SK-N-SH (cell line): ENCODE measurements around the gene PDLIM5.

Experiments used
- EP300 ChIP-seq, 2 experiments: IDR thresholded peaks; 2 replicates each; pipeline versions ENCODE4 v1.4.0 to v1.6.1; 2012; ENCODE audit warnings: borderline replicate concordance in 1 of 2, low read depth in 1 of 2, low read length in 1 of 2
- EZH2phosphoT487 ChIP-seq: fragments of 200-600 bp; sonication (generic); IDR thresholded peaks from 2 replicates; pipeline ENCODE4 v1.6.1; 2017; ENCODE audit warnings: low read depth, mixed run types, mild to moderate bottlenecking, antibody characterized with exemption, moderate library complexity, borderline replicate concordance
- FOXJ3 ChIP-seq: sonication (generic); formaldehyde crosslinking; IDR thresholded peaks from 2 replicates; pipeline ENCODE4 v1.5.1; 2020; ENCODE audit warnings: mild to moderate bottlenecking, missing genetic modification reagents
- GABPA ChIP-seq: IDR thresholded peaks from 2 replicates; pipeline ENCODE4 v1.4.0; 2012; ENCODE audit warnings: low read depth, mild to moderate bottlenecking
- JUND ChIP-seq: IDR thresholded peaks from 2 replicates; pipeline ENCODE4 v1.4.0; 2012
- MXI1 ChIP-seq: IDR thresholded peaks from 2 replicates; pipeline ENCODE4 v1.6.1; 2012; ENCODE audit warnings: mild to moderate bottlenecking, low read depth, low read length, improper control_type of control experiment
- POLR2AphosphoS5 ChIP-seq: IDR thresholded peaks from 2 replicates; pipeline ENCODE4 v1.6.1; 2012; ENCODE audit warnings: low read depth, low read length
- TAF1 ChIP-seq: IDR thresholded peaks from 2 replicates; pipeline ENCODE4 v1.6.1; 2012; ENCODE audit warnings: low read depth, mild to moderate bottlenecking, low read length, moderate library complexity, borderline replicate concordance
- TF ChIP-seq, protein P1 (sequence below): IDR thresholded peaks from 2 replicates; pipeline ENCODE4 v1.6.1; 2012; ENCODE audit warnings: mild to moderate bottlenecking, low read depth, low read length, moderate library complexity
- TF ChIP-seq, protein P2 (sequence below): IDR thresholded peaks from 2 replicates; pipeline ENCODE4 v1.4.0; 2012; ENCODE audit warnings: low read depth
- TF ChIP-seq, protein P3 (sequence below): IDR thresholded peaks from 2 replicates; pipeline ENCODE4 v1.4.0; 2012; ENCODE audit warnings: low read depth, borderline replicate concordance
- TF ChIP-seq, protein P4 (sequence below): fragments of 200-600 bp; sonication (generic); IDR thresholded peaks from 2 replicates; pipeline ENCODE4 v1.6.1; 2017; ENCODE audit warnings: antibody characterized with exemption, mild to moderate bottlenecking, moderate library complexity
- TF ChIP-seq, protein P5 (sequence below): IDR thresholded peaks from 2 replicates; pipeline ENCODE4; 2012

DNA sequence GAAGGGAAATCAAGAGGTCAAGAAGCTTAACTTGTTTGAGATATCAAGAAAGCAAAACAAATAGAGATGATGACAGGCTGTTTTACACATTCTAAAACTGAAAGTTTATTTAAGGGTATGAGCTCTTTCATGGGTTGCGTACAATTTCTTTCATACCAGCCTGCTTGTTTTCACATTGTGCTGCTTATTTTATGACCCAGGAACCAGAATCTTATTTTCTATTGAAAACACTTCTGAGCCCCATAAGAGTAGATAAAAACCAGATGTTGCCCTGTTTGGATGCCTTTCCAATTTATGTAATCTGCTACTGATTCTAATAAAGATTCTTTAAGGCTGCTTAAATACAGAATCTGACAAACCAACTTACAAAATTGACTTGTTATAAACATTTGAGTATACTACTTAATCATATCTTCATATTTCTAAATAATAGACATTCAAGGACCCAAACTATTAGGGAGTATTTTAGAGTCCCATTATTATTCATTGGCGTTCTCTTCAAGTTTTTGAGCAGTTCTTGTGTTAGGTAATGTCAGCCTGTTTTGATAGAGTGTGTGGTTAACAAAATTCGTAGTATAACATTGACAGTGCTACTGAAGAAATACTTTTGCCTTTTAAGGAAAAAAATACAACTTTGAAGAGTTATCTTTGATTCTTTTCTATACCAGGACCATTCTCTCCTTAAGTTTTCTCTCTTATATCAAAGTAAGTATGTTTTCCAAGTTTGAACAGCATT is 74.4 kb downstream of the PDLIM5 start:
- TF ChIP-seq JUND: no peak
- TF ChIP-seq EZH2phosphoT487: no peak
- TF ChIP-seq, protein P1, sequence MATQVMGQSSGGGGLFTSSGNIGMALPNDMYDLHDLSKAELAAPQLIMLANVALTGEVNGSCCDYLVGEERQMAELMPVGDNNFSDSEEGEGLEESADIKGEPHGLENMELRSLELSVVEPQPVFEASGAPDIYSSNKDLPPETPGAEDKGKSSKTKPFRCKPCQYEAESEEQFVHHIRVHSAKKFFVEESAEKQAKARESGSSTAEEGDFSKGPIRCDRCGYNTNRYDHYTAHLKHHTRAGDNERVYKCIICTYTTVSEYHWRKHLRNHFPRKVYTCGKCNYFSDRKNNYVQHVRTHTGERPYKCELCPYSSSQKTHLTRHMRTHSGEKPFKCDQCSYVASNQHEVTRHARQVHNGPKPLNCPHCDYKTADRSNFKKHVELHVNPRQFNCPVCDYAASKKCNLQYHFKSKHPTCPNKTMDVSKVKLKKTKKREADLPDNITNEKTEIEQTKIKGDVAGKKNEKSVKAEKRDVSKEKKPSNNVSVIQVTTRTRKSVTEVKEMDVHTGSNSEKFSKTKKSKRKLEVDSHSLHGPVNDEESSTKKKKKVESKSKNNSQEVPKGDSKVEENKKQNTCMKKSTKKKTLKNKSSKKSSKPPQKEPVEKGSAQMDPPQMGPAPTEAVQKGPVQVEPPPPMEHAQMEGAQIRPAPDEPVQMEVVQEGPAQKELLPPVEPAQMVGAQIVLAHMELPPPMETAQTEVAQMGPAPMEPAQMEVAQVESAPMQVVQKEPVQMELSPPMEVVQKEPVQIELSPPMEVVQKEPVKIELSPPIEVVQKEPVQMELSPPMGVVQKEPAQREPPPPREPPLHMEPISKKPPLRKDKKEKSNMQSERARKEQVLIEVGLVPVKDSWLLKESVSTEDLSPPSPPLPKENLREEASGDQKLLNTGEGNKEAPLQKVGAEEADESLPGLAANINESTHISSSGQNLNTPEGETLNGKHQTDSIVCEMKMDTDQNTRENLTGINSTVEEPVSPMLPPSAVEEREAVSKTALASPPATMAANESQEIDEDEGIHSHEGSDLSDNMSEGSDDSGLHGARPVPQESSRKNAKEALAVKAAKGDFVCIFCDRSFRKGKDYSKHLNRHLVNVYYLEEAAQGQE: no peak
- TF ChIP-seq, protein P2, sequence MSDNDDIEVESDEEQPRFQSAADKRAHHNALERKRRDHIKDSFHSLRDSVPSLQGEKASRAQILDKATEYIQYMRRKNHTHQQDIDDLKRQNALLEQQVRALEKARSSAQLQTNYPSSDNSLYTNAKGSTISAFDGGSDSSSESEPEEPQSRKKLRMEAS: no peak
- TF ChIP-seq, protein P3, sequence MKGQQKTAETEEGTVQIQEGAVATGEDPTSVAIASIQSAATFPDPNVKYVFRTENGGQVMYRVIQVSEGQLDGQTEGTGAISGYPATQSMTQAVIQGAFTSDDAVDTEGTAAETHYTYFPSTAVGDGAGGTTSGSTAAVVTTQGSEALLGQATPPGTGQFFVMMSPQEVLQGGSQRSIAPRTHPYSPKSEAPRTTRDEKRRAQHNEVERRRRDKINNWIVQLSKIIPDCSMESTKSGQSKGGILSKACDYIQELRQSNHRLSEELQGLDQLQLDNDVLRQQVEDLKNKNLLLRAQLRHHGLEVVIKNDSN: no peak
- TF ChIP-seq, protein P4, sequence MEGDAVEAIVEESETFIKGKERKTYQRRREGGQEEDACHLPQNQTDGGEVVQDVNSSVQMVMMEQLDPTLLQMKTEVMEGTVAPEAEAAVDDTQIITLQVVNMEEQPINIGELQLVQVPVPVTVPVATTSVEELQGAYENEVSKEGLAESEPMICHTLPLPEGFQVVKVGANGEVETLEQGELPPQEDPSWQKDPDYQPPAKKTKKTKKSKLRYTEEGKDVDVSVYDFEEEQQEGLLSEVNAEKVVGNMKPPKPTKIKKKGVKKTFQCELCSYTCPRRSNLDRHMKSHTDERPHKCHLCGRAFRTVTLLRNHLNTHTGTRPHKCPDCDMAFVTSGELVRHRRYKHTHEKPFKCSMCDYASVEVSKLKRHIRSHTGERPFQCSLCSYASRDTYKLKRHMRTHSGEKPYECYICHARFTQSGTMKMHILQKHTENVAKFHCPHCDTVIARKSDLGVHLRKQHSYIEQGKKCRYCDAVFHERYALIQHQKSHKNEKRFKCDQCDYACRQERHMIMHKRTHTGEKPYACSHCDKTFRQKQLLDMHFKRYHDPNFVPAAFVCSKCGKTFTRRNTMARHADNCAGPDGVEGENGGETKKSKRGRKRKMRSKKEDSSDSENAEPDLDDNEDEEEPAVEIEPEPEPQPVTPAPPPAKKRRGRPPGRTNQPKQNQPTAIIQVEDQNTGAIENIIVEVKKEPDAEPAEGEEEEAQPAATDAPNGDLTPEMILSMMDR: no peak
- TF ChIP-seq FOXJ3 (CRISPR knock-in tag): no peak
- TF ChIP-seq GABPA: no peak
- TF ChIP-seq MXI1: no peak
- TF ChIP-seq TAF1: no peak
- TF ChIP-seq, protein P5, sequence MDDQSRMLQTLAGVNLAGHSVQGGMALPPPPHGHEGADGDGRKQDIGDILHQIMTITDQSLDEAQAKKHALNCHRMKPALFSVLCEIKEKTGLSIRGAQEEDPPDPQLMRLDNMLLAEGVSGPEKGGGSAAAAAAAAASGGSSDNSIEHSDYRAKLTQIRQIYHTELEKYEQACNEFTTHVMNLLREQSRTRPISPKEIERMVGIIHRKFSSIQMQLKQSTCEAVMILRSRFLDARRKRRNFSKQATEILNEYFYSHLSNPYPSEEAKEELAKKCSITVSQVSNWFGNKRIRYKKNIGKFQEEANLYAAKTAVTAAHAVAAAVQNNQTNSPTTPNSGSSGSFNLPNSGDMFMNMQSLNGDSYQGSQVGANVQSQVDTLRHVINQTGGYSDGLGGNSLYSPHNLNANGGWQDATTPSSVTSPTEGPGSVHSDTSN: no peak
- no peak for TF ChIP-seq POLR2AphosphoS5
- TF ChIP-seq EP300 (IDR thresholded peaks at IDR 0.05; ENCODE audit: borderline replicate concordance in 1 of 2, low read depth in 1 of 2, low read length in 1 of 2): no peak
